SH-SY5Y (cell line): ENCODE measurements around the gene ACTR3C.

Source experiments
- GATA2 ChIP-seq: IDR thresholded peaks from 2 replicates; pipeline ENCODE4 v1.6.1; 2011; ENCODE audit warnings: mild to moderate bottlenecking, low read depth, low read length
- GATA3 ChIP-seq: IDR thresholded peaks from 2 replicates; pipeline ENCODE4 v1.6.1; 2011; ENCODE audit warnings: low read depth, mild to moderate bottlenecking, low read length, moderate library complexity

DNA sequence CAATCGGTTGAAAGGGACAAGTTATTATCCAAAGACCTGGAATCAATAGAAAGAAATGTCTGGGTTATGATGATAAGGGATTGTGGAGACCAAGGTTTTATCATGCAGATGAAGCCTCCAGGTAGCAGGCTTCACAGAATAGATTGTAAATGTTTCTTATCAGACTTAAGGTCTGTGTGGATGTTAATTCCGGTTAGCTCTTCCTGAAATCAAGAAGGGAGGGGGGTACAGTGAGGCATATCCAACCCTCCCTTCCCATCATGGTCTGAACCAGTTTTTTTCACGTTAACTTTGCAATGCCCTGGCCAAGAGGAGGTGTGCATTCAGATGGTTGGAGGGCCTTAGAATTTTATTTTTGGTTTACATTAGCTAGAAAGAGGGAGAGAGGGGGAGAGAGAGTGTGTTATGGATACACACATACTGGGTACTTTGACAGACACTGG, 10.0 kb downstream of the ACTR3C start:
- TF ChIP-seq GATA3 (no peak), GATA2 (no peak)
